ENCODE results near the gene SETD6. TPM values are rescaled to one million over a fixed set of nuclear protein-coding genes. Genes with fewer than 3 reads are reported as not detected.

SETD6 gene
- total and polyA plus RNA-seq, 2 of the 13 experiments (the other 11 are each of a cell fraction or from before 2014, with no cell fraction given): 24.0 to 25.7 TPM

DNA sequence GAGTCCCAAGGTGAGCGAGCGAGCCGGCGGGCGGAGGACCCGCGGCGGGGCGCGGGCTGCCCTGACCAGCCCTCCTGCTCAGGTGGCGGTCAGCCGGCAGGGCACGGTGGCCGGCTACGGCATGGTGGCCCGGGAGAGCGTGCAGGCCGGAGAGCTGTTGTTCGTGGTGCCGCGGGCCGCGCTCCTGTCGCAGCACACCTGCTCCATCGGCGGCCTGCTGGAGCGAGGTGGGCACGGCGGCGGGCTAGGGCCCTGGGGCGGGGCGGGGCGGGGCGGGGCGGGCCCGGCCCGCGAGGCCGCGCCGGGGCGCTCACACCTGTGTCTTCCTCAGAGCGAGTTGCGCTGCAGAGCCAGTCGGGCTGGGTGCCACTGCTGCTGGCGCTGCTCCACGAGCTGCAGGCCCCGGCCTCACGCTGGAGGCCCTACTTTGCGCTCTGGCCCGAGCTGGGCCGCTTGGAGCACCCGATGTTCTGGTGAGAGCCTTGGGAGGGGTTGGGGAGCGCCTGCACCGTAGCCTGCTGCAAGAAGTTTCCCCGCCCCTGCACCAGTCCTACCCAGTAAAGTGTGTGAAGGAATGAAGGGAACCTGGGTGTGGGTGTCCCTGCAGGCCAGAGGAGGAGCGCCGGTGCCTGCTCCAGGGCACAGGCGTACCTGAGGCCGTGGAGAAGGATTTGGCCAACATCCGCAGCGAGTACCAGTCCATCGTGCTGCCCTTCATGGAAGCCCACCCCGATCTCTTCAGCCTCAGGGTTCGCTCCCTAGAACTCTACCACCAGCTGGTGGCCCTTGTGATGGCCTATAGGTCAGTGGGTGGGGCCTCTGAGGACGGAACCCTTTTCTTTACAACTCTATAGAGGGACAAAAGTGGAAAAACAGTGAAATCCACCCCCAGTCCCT, 802 bp downstream of the SETD6 start (continued):
- TF ChIP-seq ZNF781 (CRISPR knock-in tag; IDR thresholded peaks at IDR 0.05; ENCODE audit: borderline replicate concordance, not compliant biosample characterization): no peak
- no peak for TF ChIP-seq ZNF678 (CRISPR knock-in tag; IDR thresholded peaks at IDR 0.05)
- TF ChIP-seq ZNF615 (CRISPR knock-in tag; IDR thresholded peaks at IDR 0.05; ENCODE audit: borderline replicate concordance): no peak
- peak; percentile 42; the same call in 1 of the 2 replicates for TF ChIP-seq ZC3H13 (CRISPR knock-in tag; IDR thresholded peaks at IDR 0.05)
- TF ChIP-seq, protein P1, sequence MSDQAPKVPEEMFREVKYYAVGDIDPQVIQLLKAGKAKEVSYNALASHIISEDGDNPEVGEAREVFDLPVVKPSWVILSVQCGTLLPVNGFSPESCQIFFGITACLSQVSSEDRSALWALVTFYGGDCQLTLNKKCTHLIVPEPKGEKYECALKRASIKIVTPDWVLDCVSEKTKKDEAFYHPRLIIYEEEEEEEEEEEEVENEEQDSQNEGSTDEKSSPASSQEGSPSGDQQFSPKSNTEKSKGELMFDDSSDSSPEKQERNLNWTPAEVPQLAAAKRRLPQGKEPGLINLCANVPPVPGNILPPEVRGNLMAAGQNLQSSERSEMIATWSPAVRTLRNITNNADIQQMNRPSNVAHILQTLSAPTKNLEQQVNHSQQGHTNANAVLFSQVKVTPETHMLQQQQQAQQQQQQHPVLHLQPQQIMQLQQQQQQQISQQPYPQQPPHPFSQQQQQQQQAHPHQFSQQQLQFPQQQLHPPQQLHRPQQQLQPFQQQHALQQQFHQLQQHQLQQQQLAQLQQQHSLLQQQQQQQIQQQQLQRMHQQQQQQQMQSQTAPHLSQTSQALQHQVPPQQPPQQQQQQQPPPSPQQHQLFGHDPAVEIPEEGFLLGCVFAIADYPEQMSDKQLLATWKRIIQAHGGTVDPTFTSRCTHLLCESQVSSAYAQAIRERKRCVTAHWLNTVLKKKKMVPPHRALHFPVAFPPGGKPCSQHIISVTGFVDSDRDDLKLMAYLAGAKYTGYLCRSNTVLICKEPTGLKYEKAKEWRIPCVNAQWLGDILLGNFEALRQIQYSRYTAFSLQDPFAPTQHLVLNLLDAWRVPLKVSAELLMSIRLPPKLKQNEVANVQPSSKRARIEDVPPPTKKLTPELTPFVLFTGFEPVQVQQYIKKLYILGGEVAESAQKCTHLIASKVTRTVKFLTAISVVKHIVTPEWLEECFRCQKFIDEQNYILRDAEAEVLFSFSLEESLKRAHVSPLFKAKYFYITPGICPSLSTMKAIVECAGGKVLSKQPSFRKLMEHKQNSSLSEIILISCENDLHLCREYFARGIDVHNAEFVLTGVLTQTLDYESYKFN (CRISPR knock-in tag; conservative IDR thresholded peaks at IDR 0.05): no peak
- TF ChIP-seq, protein P2, sequence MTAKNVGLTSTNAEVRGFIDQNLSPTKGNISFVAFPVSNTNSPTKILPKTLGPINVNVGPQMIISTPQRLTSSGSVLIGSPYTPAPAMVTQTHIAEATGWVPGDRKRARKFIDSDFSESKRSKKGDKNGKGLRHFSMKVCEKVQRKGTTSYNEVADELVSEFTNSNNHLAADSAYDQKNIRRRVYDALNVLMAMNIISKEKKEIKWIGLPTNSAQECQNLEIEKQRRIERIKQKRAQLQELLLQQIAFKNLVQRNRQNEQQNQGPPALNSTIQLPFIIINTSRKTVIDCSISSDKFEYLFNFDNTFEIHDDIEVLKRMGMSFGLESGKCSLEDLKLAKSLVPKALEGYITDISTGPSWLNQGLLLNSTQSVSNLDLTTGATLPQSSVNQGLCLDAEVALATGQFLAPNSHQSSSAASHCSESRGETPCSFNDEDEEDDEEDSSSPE (CRISPR knock-in tag; IDR thresholded peaks at IDR 0.05): no peak
- no peak for TF ChIP-seq CAMTA2 (CRISPR knock-in tag; IDR thresholded peaks at IDR 0.05; ENCODE audit: borderline replicate concordance)
- no peak for TF ChIP-seq MIXL1 (CRISPR knock-in tag; IDR thresholded peaks at IDR 0.05)
- no peak; the same call in 1 of the 2 replicates for TF ChIP-seq ZNF253 (CRISPR knock-in tag; IDR thresholded peaks at IDR 0.05; ENCODE audit: borderline replicate concordance)
- TF ChIP-seq, protein P3, sequence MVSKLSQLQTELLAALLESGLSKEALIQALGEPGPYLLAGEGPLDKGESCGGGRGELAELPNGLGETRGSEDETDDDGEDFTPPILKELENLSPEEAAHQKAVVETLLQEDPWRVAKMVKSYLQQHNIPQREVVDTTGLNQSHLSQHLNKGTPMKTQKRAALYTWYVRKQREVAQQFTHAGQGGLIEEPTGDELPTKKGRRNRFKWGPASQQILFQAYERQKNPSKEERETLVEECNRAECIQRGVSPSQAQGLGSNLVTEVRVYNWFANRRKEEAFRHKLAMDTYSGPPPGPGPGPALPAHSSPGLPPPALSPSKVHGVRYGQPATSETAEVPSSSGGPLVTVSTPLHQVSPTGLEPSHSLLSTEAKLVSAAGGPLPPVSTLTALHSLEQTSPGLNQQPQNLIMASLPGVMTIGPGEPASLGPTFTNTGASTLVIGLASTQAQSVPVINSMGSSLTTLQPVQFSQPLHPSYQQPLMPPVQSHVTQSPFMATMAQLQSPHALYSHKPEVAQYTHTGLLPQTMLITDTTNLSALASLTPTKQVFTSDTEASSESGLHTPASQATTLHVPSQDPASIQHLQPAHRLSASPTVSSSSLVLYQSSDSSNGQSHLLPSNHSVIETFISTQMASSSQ (IDR thresholded peaks at IDR 0.05; ENCODE audit: low read depth): no peak
- TF ChIP-seq, protein P3 (CRISPR knock-in tag; IDR thresholded peaks at IDR 0.05; ENCODE audit: borderline replicate concordance): no peak; the same call in 1 of the 2 replicates
- TF ChIP-seq ZNF878 (CRISPR knock-in tag; IDR thresholded peaks at IDR 0.05): no peak
- TF ChIP-seq, protein P4, sequence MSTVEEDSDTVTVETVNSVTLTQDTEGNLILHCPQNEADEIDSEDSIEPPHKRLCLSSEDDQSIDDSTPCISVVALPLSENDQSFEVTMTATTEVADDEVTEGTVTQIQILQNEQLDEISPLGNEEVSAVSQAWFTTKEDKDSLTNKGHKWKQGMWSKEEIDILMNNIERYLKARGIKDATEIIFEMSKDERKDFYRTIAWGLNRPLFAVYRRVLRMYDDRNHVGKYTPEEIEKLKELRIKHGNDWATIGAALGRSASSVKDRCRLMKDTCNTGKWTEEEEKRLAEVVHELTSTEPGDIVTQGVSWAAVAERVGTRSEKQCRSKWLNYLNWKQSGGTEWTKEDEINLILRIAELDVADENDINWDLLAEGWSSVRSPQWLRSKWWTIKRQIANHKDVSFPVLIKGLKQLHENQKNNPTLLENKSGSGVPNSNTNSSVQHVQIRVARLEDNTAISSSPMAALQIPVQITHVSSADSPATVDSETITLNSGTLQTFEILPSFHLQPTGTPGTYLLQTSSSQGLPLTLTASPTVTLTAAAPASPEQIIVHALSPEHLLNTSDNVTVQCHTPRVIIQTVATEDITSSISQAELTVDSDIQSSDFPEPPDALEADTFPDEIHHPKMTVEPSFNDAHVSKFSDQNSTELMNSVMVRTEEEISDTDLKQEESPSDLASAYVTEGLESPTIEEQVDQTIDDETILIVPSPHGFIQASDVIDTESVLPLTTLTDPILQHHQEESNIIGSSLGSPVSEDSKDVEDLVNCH (CRISPR knock-in tag; IDR thresholded peaks at IDR 0.05): no peak
- TF ChIP-seq TP53 (CRISPR knock-in tag; conservative IDR thresholded peaks at IDR 0.05): no peak

Measured in HepG2 (cell line).